CD14-positive monocyte (primary cell): ENCODE measurements around the gene HTRA3. TPM values are rescaled to one million over a fixed set of nuclear protein-coding genes. Genes with fewer than 3 reads are reported as not detected.

ENCODE experiments used
- DNase-seq, 3 donors: peaks; one replicate each; pipeline ENCODE4 v3.0.0-alpha.2; 2011 to 2022
- H2AFZ ChIP-seq: 2 replicates; pipeline ENCODE4 v1.6.0; 2012; ENCODE audit warnings: mild to moderate bottlenecking, low read depth, low read length, inconsistent platforms; ENCODE audit not compliant: insufficient read depth, poor library complexity, severe bottlenecking
- H3K27ac ChIP-seq, 2 donors: 1 replicate in 1 of 2; 2 replicates in 1 of 2; pipeline ENCODE4 v1.5.1; 2012 to 2013; ENCODE audit warnings: low read length in 2 of 2, control low read depth in 1 of 2, inconsistent platforms in 1 of 2, low read depth in 1 of 2, mild to moderate bottlenecking in 1 of 2
- H3K27me3 ChIP-seq, 2 donors: one replicate each; pipeline versions ENCODE4 v1.6.0 to v1.6.1; 2011 to 2013; ENCODE audit warnings: low read length in 2 of 2; ENCODE audit not compliant: control insufficient read depth in 2 of 2, insufficient read depth in 2 of 2
- H3K36me3 ChIP-seq, 2 donors: replicated peaks in 1 of 2; 1 replicate in 1 of 2; 2 replicates in 1 of 2; pipeline versions ENCODE4 v1.5.1 to v1.6.1; 2012 to 2013; ENCODE audit warnings: low read length in 2 of 2, control low read depth in 1 of 2, inconsistent platforms in 1 of 2, mild to moderate bottlenecking in 1 of 2; ENCODE audit not compliant: insufficient read depth in 2 of 2, control insufficient read depth in 1 of 2
- H3K4me1 ChIP-seq, 2 donors: 1 replicate in 1 of 2; 2 replicates in 1 of 2; pipeline versions ENCODE4 v1.5.1 to v1.6.1; 2012 to 2013; ENCODE audit warnings: low read length in 2 of 2, control low read depth in 1 of 2, inconsistent platforms in 1 of 2, mild to moderate bottlenecking in 1 of 2, moderate library complexity in 1 of 2; ENCODE audit not compliant: insufficient read depth in 2 of 2, control insufficient read depth in 1 of 2
- H3K4me2 ChIP-seq: replicated peaks from 2 replicates; pipeline ENCODE3; 2012; ENCODE audit warnings: low read length, moderate library complexity, mild to moderate bottlenecking; ENCODE audit not compliant: poor library complexity, severe bottlenecking; ENCODE audit errors: extremely low read depth
- H3K4me3 ChIP-seq, 3 experiments: fragments of 200-600 bp in 1 of 3; sonication (generic) in 1 of 3; replicated peaks in 1 of 3; 1 replicate in 2 of 3; 2 replicates in 1 of 3; pipeline ENCODE4 v1.5.1; 2011 to 2013; ENCODE audit warnings: low read length in 3 of 3, mild to moderate bottlenecking in 3 of 3, control low read depth in 2 of 3, low read depth in 2 of 3, inconsistent platforms in 1 of 3, moderate library complexity in 1 of 3
- H3K79me2 ChIP-seq: 2 replicates; pipeline ENCODE4 v1.6.0; 2012; ENCODE audit warnings: mild to moderate bottlenecking, control low read depth, inconsistent platforms, low read length, moderate library complexity; ENCODE audit not compliant: insufficient read depth
- H3K9ac ChIP-seq: 2 replicates; pipeline ENCODE4 v1.6.0; 2017; ENCODE audit warnings: low read length, mild to moderate bottlenecking; ENCODE audit not compliant: insufficient read depth, poor library complexity, severe bottlenecking
- H3K9me3 ChIP-seq, 2 donors: replicated peaks in 1 of 2; 1 replicate in 1 of 2; 2 replicates in 1 of 2; pipeline versions ENCODE4 v1.5.1 to v1.6.1; 2012 to 2013; ENCODE audit warnings: low read length in 2 of 2, control low read depth in 1 of 2; ENCODE audit not compliant: control insufficient read depth in 1 of 2, insufficient read depth in 1 of 2
- H4K20me1 ChIP-seq: 2 replicates; pipeline ENCODE4 v1.6.0; 2012; ENCODE audit warnings: mild to moderate bottlenecking, low read length, control low read depth, moderate library complexity; ENCODE audit not compliant: insufficient read depth
- H3K27ac Mint-ChIP-seq, 7 donors: one replicate each; pipeline ENCODE4 v1.8.0; 2020; ENCODE audit warnings: mild to moderate bottlenecking in 7 of 7, mixed read lengths in 7 of 7, moderate library complexity in 6 of 7, inconsistent platforms in 2 of 7
- H3K27me3 Mint-ChIP-seq, 3 donors: one replicate each; pipeline ENCODE4 v1.8.0; 2021 to 2022; ENCODE audit warnings: low read depth in 3 of 3, mild to moderate bottlenecking in 3 of 3, mixed read lengths in 3 of 3, moderate library complexity in 3 of 3, inconsistent platforms in 1 of 3
- H3K36me3 Mint-ChIP-seq, 2 donors: one replicate each; pipeline ENCODE4 v1.8.0; 2020; ENCODE audit warnings: mixed read lengths in 2 of 2, inconsistent platforms in 1 of 2, mild to moderate bottlenecking in 1 of 2
- H3K4me1 Mint-ChIP-seq: one replicate; pipeline ENCODE4 v1.8.0; 2020; ENCODE audit warnings: mild to moderate bottlenecking, mixed read lengths
- H3K4me3 Mint-ChIP-seq, 2 donors: one replicate each; pipeline ENCODE4 v1.8.0; 2020; ENCODE audit warnings: mild to moderate bottlenecking in 2 of 2, mixed read lengths in 2 of 2, moderate library complexity in 1 of 2
- H3K9me3 Mint-ChIP-seq, 7 donors: one replicate each; pipeline ENCODE4 v1.8.0; 2020 to 2022; ENCODE audit warnings: mixed read lengths in 7 of 7, mild to moderate bottlenecking in 6 of 7, moderate library complexity in 6 of 7, inconsistent platforms in 2 of 7
- WGBS: methylation state at CpG from one replicate; pipeline ENCODE4 v1.1.5; 2013; ENCODE audit warnings: missing lambda C conversion rate; ENCODE audit not compliant: insufficient coverage; 5-methylcytosine and 5-hydroxymethylcytosine counted together
- intact Hi-C, 2 donors: fragments of 100-400 bp; cut with micrococcal nuclease; formaldehyde crosslinking; loops; one replicate each; pipeline versions ENCODE4 v1.15.0 to v1.15.1; 2023
- polyA plus RNA-seq, 3 donors: library from polyadenylated mRNA; depleted of rRNA in 1 of 3; unstranded in 2 of 3; stranded (reverse) in 1 of 3; fragments of 300-500 nt in 2 of 3; fragments of >200 nt in 1 of 3; fragmentation: Illumina TruSeq in 2 of 3; gene quantifications; 1 replicate in 2 of 3; 2 replicates in 1 of 3; pipeline ENCODE4 v1.2.3, GENCODE V29; 2012 to 2021
- TF ChIP-seq, protein P1 (sequence below): fragments of 200-600 bp; IDR thresholded peaks from one replicate; pipeline ENCODE4 v1.8.0; 2022; ENCODE audit warnings: antibody characterized with exemption, mild to moderate bottlenecking

Gene HTRA3
- polyA plus RNA-seq, 3 donors, result not detected

GRCh38 chr4:8304827-8305695 is 35.5 kb downstream of the HTRA3 start:
- Histone ChIP-seq H3K9ac (no peak overlapping the region), H3K4me2 (no peak overlapping the region), H4K20me1 (no peaks in the 10 kb centered on the region), H3K36me3 (no peaks in the 10 kb centered on the region), H3K79me2 (no peaks in the 10 kb centered on the region), H3K4me3 (no peak overlapping the region), H3K9me3 (no peaks in the 10 kb centered on the region), H3K27me3 (no peaks in the 10 kb centered on the region), H3K4me1 (peaks cover 7% of the 10 kb centered on the region in 2 donors), H2AFZ (no peak overlapping the region), H3K27ac (no peak overlapping the region)
- no peak for DNase-seq
- peaks cover 0 to 6% (median 1%) of the 10 kb centered on the region in 7 donors for H3K9me3 Mint-ChIP-seq
- peaks cover 1 to 3% (median 2%) of the 10 kb centered on the region in 3 donors for H3K27me3 Mint-ChIP-seq
- intact Hi-C loops, result no loop called here
- H3K27ac Mint-ChIP-seq, result peak overlapping the region in 1 of 7 donors; percentile 41
- H3K4me1 Mint-ChIP-seq, result peaks cover 6% of the 10 kb centered on the region
- H3K4me3 Mint-ChIP-seq, result no peak overlapping the region
- TF ChIP-seq, protein P1, sequence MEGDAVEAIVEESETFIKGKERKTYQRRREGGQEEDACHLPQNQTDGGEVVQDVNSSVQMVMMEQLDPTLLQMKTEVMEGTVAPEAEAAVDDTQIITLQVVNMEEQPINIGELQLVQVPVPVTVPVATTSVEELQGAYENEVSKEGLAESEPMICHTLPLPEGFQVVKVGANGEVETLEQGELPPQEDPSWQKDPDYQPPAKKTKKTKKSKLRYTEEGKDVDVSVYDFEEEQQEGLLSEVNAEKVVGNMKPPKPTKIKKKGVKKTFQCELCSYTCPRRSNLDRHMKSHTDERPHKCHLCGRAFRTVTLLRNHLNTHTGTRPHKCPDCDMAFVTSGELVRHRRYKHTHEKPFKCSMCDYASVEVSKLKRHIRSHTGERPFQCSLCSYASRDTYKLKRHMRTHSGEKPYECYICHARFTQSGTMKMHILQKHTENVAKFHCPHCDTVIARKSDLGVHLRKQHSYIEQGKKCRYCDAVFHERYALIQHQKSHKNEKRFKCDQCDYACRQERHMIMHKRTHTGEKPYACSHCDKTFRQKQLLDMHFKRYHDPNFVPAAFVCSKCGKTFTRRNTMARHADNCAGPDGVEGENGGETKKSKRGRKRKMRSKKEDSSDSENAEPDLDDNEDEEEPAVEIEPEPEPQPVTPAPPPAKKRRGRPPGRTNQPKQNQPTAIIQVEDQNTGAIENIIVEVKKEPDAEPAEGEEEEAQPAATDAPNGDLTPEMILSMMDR, result no peak
- 90% methylated on average over 10 of the region's 14 CpGs for WGBS
- no peaks in the 10 kb centered on the region for H3K36me3 Mint-ChIP-seq

DNA sequence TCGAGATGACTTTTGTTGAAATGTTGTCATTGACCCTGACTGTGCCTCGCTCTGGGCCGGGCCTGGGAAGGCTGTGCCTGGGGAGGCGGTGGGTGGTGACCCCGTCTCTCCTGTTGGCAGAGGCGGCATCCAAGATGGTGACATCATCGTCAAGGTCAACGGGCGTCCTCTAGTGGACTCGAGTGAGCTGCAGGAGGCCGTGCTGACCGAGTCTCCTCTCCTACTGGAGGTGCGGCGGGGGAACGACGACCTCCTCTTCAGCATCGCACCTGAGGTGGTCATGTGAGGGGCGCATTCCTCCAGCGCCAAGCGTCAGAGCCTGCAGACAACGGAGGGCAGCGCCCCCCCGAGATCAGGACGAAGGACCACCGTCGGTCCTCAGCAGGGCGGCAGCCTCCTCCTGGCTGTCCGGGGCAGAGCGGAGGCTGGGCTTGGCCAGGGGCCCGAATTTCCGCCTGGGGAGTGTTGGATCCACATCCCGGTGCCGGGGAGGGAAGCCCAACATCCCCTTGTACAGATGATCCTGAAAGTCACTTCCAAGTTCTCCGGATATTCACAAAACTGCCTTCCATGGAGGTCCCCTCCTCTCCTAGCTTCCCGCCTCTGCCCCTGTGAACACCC is 36.4 kb downstream of the HTRA3 start:
- no peak overlapping the region for H3K9ac ChIP-seq

More for the DNA sequence above, 36.4 kb downstream of the HTRA3 start:
- Mint-ChIP-seq H3K27ac (no peak overlapping the region), H3K4me1 (peaks cover 6% of the 10 kb centered on the region), H3K4me3 (no peak overlapping the region), H3K27me3 (peaks cover 1 to 3% (median 3%) of the 10 kb centered on the region in 3 donors), H3K36me3 (no peaks in the 10 kb centered on the region), H3K9me3 (peaks cover 0 to 3% (median 0%) of the 10 kb centered on the region in 7 donors)
- intact Hi-C loops, result no loop called here
- H3K27ac ChIP-seq, result no peak overlapping the region
- WGBS, result 96% methylated on average over 25 of the region's 35 CpGs
- H3K9me3 ChIP-seq, result no peaks in the 10 kb centered on the region
- no peaks in the 10 kb centered on the region for H3K27me3 ChIP-seq
- H2AFZ ChIP-seq, result no peak overlapping the region
- DNase-seq, result no peak
- H4K20me1 ChIP-seq, result no peaks in the 10 kb centered on the region
- TF ChIP-seq, protein P1, result no peak
- no peak overlapping the region for H3K4me2 ChIP-seq
- no peaks in the 10 kb centered on the region for H3K79me2 ChIP-seq
- H3K36me3 ChIP-seq, result no peaks in the 10 kb centered on the region
- H3K4me3 ChIP-seq, result no peak overlapping the region
- peaks cover 7% of the 10 kb centered on the region in 2 donors for H3K4me1 ChIP-seq
